CD4-positive, alpha-beta T cell (primary cell): ENCODE measurements around the gene CFAP100. TPM values are rescaled to one million over a fixed set of nuclear protein-coding genes. Genes with fewer than 3 reads are reported as not detected.

ENCODE experiments used
- ATAC-seq: fragments of 200-7000 bp; cut with Tn5 transposase; one replicate; pipeline ENCODE4 v1.10.0; 2022; ENCODE audit warnings: mild to moderate bottlenecking; ENCODE audit not compliant: poor library complexity
- CTCF ChIA-PET: fragments of 350-600 bp; sonication (Branson Sonifier 250); formaldehyde crosslinking; loops from one replicate; lab custom pipeline; 2021; ENCODE audit warnings: antibody characterized with exemption, inconsistent platforms; lab: Charles Lee
- POLR2A ChIA-PET: fragments of 350-600 bp; sonication (Branson Sonifier 250); formaldehyde crosslinking; loops from one replicate; lab custom pipeline; 2021; ENCODE audit warnings: antibody characterized with exemption, inconsistent platforms; lab: Charles Lee
- DNase-seq, 14 experiments: peaks; one replicate each; pipeline ENCODE4 v3.0.0-alpha.2; 2013 to 2020; ENCODE audit warnings: mixed read lengths in 2 of 14
- H3K27ac ChIP-seq, 2 donors: one replicate each; pipeline versions ENCODE4 v1.5.1 to v1.7.0; 2013; ENCODE audit warnings: low read length in 2 of 2, low read depth in 1 of 2, mild to moderate bottlenecking in 1 of 2
- H3K27me3 ChIP-seq, 2 experiments: 1 replicate in 1 of 2; 2 replicates in 1 of 2; pipeline versions ENCODE4 v1.6.1 to v1.7.0; 2013; ENCODE audit warnings: low read length in 2 of 2, control low read depth in 1 of 2, mild to moderate bottlenecking in 1 of 2, moderate library complexity in 1 of 2; ENCODE audit not compliant: insufficient read depth in 2 of 2, control insufficient read depth in 1 of 2
- H3K36me3 ChIP-seq: one replicate; pipeline ENCODE4 v1.6.1; 2013; ENCODE audit warnings: low read length, control low read depth; ENCODE audit not compliant: insufficient read depth
- H3K4me1 ChIP-seq: one replicate; pipeline ENCODE4 v1.6.1; 2013; ENCODE audit warnings: low read length, control low read depth; ENCODE audit not compliant: insufficient read depth
- H3K4me3 ChIP-seq: one replicate; pipeline ENCODE4 v1.5.1; 2013; ENCODE audit warnings: mild to moderate bottlenecking, low read length, moderate library complexity
- H3K9me3 ChIP-seq, 2 experiments: 1 replicate in 1 of 2; 2 replicates in 1 of 2; pipeline versions ENCODE4 v1.6.1 to v1.7.0; 2013; ENCODE audit warnings: low read length in 2 of 2, mild to moderate bottlenecking in 2 of 2, control low read depth in 1 of 2, moderate library complexity in 1 of 2; ENCODE audit not compliant: control insufficient read depth in 1 of 2, insufficient read depth in 1 of 2
- H3K27ac Mint-ChIP-seq: one replicate; pipeline ENCODE4 v1.8.0; 2020; ENCODE audit warnings: mixed read lengths
- H3K27me3 Mint-ChIP-seq: one replicate; pipeline ENCODE4 v1.8.0; 2021; ENCODE audit warnings: mixed read lengths
- H3K36me3 Mint-ChIP-seq: one replicate; pipeline ENCODE4 v1.8.0; 2021; ENCODE audit warnings: low read depth, mixed read lengths
- H3K4me1 Mint-ChIP-seq: one replicate; pipeline ENCODE4 v1.8.0; 2021; ENCODE audit warnings: low read depth, mixed read lengths
- H3K4me3 Mint-ChIP-seq: one replicate; pipeline ENCODE4 v1.8.0; 2020; ENCODE audit warnings: mild to moderate bottlenecking, mixed read lengths
- H3K9me3 Mint-ChIP-seq: one replicate; pipeline ENCODE4 v1.8.0; 2020; ENCODE audit warnings: mixed read lengths
- CTCF ChIP-seq: fragments of 200-600 bp; IDR thresholded peaks from one replicate; pipeline ENCODE4 v1.8.0; 2022; ENCODE audit warnings: antibody characterized with exemption, mild to moderate bottlenecking
- intact Hi-C, 2 experiments: fragments of 100-400 bp; cut with DNase I in 1 of 2; cut with micrococcal nuclease in 1 of 2; formaldehyde crosslinking; loops; one replicate each; pipeline versions ENCODE4 v1.15.1 to v1.9.0; 2023 to 2025; cut with DNase I, micrococcal nuclease
- total RNA-seq, 174 experiments: library from RNA in 2 of 174; stranded (reverse) in 2 of 174; gene quantifications; one replicate each; pipeline ENCODE4 v1.2.3 and lab custom pipeline; 2021 to 2026

The CFAP100 gene
- total RNA-seq, 2 experiments from 2014 or later: not detected

DNA sequence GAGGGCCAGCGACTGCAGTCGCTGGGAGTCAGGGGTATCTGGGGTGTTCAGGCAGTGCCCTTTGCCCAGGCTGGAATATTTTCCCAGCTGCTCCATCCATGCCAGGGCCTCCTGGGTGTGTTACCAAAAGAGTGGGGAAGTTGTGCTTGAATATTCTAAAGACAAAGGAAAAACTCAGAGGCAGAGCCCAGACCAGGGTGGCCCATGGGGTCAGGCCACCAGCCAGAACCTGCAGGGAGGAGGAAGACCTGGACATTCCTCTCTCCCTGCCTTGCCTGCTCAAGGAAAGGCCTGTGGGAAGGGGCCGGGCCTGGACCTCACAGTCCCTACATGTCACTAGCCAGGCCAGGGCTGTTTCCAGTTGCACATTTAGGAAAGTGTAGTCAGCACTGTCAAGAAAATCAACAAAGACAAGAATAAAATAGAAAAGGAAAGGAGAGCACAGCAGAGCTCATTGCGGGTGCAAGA, 21.5 kb upstream of the CFAP100 start:
- H3K36me3 Mint-ChIP-seq: no peaks in the 10 kb centered on the region
- Histone ChIP-seq H3K9me3 (no peaks in the 10 kb centered on the region), H3K36me3 (no peaks in the 10 kb centered on the region), H3K4me3 (no peak overlapping the region), H3K4me1 (no peaks in the 10 kb centered on the region), H3K27ac (no peak overlapping the region), H3K27me3 (no peaks in the 10 kb centered on the region)
- intact Hi-C loops: no loop called here
- no peaks in the 10 kb centered on the region for H3K27me3 Mint-ChIP-seq
- ChIA-PET CTCF (no interaction called here), POLR2A (no interaction called here)
- H3K4me3 Mint-ChIP-seq: no peak overlapping the region
- no peak for TF ChIP-seq CTCF
- no peak for DNase-seq
- ATAC-seq: no peak
- no peaks in the 10 kb centered on the region for H3K4me1 Mint-ChIP-seq
- no peaks in the 10 kb centered on the region for H3K9me3 Mint-ChIP-seq
- H3K27ac Mint-ChIP-seq: no peak overlapping the region

- Mint-ChIP-seq H3K27ac (no peak overlapping the region), H3K9me3 (no peaks in the 10 kb centered on the region), H3K4me1 (no peaks in the 10 kb centered on the region), H3K36me3 (no peaks in the 10 kb centered on the region), H3K4me3 (no peak overlapping the region), H3K27me3 (no peaks in the 10 kb centered on the region)
- H3K4me1 ChIP-seq: no peaks in the 10 kb centered on the region
- no peak overlapping the region for H3K27ac ChIP-seq
- no peaks in the 10 kb centered on the region for H3K36me3 ChIP-seq
- H3K4me3 ChIP-seq: no peak overlapping the region
- POLR2A ChIA-PET: no interaction called here
- no peaks in the 10 kb centered on the region for H3K9me3 ChIP-seq
- CTCF ChIA-PET: no interaction called here
- H3K27me3 ChIP-seq: no peaks in the 10 kb centered on the region
- ATAC-seq (no peak), DNase-seq (no peak)
- intact Hi-C loops: no loop called here
- TF ChIP-seq CTCF: no peak
Observed at GRCh38 chr3:126373682-126374601, 20.8 kb upstream of the CFAP100 start.

DNA sequence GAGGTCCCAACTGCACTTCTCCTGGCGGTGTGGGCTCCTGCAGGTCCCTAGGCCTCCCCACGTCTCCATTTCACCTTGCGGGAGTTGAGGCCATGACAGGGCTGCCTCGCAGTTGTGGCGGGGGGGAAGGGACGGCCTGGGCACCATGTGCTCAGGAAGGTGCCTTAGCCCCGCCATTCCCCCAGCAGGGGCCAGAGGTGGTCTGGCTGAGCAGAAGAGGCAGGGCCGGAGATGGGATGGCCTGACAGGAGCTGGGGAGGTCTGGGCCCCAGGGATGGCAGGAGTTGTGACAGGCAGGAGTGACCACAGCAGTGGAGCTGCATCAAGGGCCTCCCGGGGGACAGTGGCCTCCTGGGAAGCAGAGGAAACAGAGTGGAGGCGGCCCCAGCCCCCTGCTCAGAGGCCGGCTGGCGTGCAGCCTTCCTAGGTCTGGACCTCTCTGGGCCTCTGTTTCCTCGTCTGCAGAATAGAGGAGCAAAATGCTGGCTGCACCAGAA, 18.8 kb upstream of the CFAP100 start:
- Histone ChIP-seq H3K9me3 (no peaks in the 10 kb centered on the region), H3K27me3 (peaks cover 0 to 5% of the 10 kb centered on the region in 2 experiments), H3K4me1 (no peaks in the 10 kb centered on the region), H3K27ac (no peak overlapping the region), H3K36me3 (no peaks in the 10 kb centered on the region), H3K4me3 (no peak overlapping the region)
- ATAC-seq (no peak), DNase-seq (no peak)
- intact Hi-C loops: no loop called here
- H3K4me1 Mint-ChIP-seq: no peaks in the 10 kb centered on the region
- TF ChIP-seq CTCF: no peak
- H3K36me3 Mint-ChIP-seq: no peaks in the 10 kb centered on the region
- no peaks in the 10 kb centered on the region for H3K9me3 Mint-ChIP-seq
- ChIA-PET CTCF (no interaction called here), POLR2A (no interaction called here)
- peaks cover 13% of the 10 kb centered on the region for H3K27me3 Mint-ChIP-seq
- no peak overlapping the region for H3K4me3 Mint-ChIP-seq
- no peak overlapping the region for H3K27ac Mint-ChIP-seq
